HCT116 (cell line): ENCODE results near the gene CLN6. TPM values are rescaled to one million over a fixed set of nuclear protein-coding genes. Genes with fewer than 3 reads are reported as not detected.

Experiments used
- ATAC-seq: fragments of 200-7000 bp; cut with Tn5 transposase; 2 replicates; pipeline ENCODE4 v1.9.1; 2020; ENCODE audit warnings: mild to moderate bottlenecking, moderate library complexity
- BruUV-seq: library from RNA; stranded (reverse); fragments of 400-500 nt; replicated peaks from 2 replicates; lab custom pipeline; 2021; lab: Mats Ljungman, UMichigan
- CTCF ChIA-PET: fragments of 300-600 bp; sonication (Branson Sonifier 250); formaldehyde crosslinking; loops from one replicate; lab custom pipeline; 2021; ENCODE audit warnings: antibody characterized with exemption; lab: Charles Lee
- POLR2A ChIA-PET: fragments of 300-600, 350-600 bp; sonication (Branson Sonifier 250); formaldehyde crosslinking; loops from one replicate; lab custom pipeline; 2021; ENCODE audit warnings: antibody characterized with exemption; lab: Charles Lee
- RAD21 ChIA-PET, 2 experiments: fragments of 300-600 bp; sonication (Branson Sonifier 250); formaldehyde crosslinking; loops; one replicate each; lab custom pipeline; 2023; ENCODE audit warnings: low total read pairs in 2 of 2; ENCODE audit not compliant: uncharacterized antibody in 2 of 2, unreplicated experiment in 2 of 2, low non-redundant PET in 1 of 2; lab: Charles Lee
- DNase-seq: peaks from one replicate; pipeline ENCODE4 v3.0.0-alpha.2; 2010; ENCODE audit warnings: low read depth, low spot score
- H2AFZ ChIP-seq: fragments of 200-600 bp; shearing (Covaris generic), sonication (generic); 2 replicates; pipeline ENCODE4 v1.6.1; 2017; ENCODE audit warnings: low read depth, mixed run types, mixed read lengths, antibody characterized with exemption, low read length; ENCODE audit not compliant: poor library complexity, severe bottlenecking
- H3K27ac ChIP-seq: 2 replicates; pipeline ENCODE4 v1.5.1; 2012; ENCODE audit warnings: low read depth, low read length
- H3K27me3 ChIP-seq: fragments of 200-600 bp; sonication (generic); 2 replicates; pipeline ENCODE4 v1.6.1; 2016; ENCODE audit warnings: mixed run types, low read length, mixed read lengths; ENCODE audit not compliant: insufficient read depth
- H3K36me3 ChIP-seq, 2 experiments: fragments of 200-500 bp in 1 of 2; fragments of 200-600 bp in 1 of 2; sonication (Bioruptor generic) in 1 of 2; sonication (generic) in 1 of 2; 2 replicates each; pipeline versions ENCODE4 v1.5.1 to v1.6.1; 2014 to 2016; ENCODE audit warnings: low read length in 2 of 2, inconsistent platforms in 1 of 2, mixed read lengths in 1 of 2, mixed run types in 1 of 2; ENCODE audit not compliant: insufficient read depth in 2 of 2, control insufficient read depth in 1 of 2
- H3K4me1 ChIP-seq, 2 experiments: fragments of 200-600 bp in 1 of 2; sonication (generic) in 1 of 2; 2 replicates each; pipeline versions ENCODE4 v1.5.1 to v1.6.1; 2012 to 2017; ENCODE audit warnings: low read length in 2 of 2, inconsistent platforms in 1 of 2, mild to moderate bottlenecking in 1 of 2, mixed read lengths in 1 of 2, mixed run types in 1 of 2, moderate library complexity in 1 of 2; ENCODE audit not compliant: insufficient read depth in 2 of 2, control insufficient read depth in 1 of 2
- H3K4me2 ChIP-seq: fragments of 200-600 bp; sonication (generic); 2 replicates; pipeline ENCODE4 v1.6.1; 2017; ENCODE audit warnings: mixed run types, low read length, mixed read lengths
- H3K4me3 ChIP-seq, 2 experiments: fragments of 200-600 bp in 1 of 2; sonication (generic) in 1 of 2; replicated peaks in 1 of 2; 2 replicates each; pipeline ENCODE4 v1.5.1; 2011 to 2016; ENCODE audit warnings: low read length in 2 of 2, control low read depth in 1 of 2, low read depth in 1 of 2, mild to moderate bottlenecking in 1 of 2, mixed read lengths in 1 of 2, mixed run types in 1 of 2
- H3K79me2 ChIP-seq: fragments of 200-600 bp; sonication (generic); 2 replicates; pipeline ENCODE4 v1.6.1; 2017; ENCODE audit warnings: mild to moderate bottlenecking, mixed run types, low read length, moderate library complexity, mixed read lengths; ENCODE audit not compliant: insufficient read depth
- H3K9ac ChIP-seq: fragments of 200-600 bp; sonication (generic); 2 replicates; pipeline ENCODE4 v1.6.1; 2016; ENCODE audit warnings: low read length, mixed read lengths
- H3K9me2 ChIP-seq: fragments of 200-600 bp; sonication (generic), shearing (Covaris generic); 2 replicates; pipeline ENCODE4 v1.6.1; 2017; ENCODE audit warnings: mixed run types, mild to moderate bottlenecking, moderate library complexity; ENCODE audit not compliant: insufficient read depth
- H3K9me3 ChIP-seq, 2 experiments: fragments of 200-500 bp in 1 of 2; fragments of 200-600 bp in 1 of 2; sonication (Bioruptor generic) in 1 of 2; sonication (generic) in 1 of 2; 2 replicates each; pipeline ENCODE4 v1.6.1; 2014 to 2017; ENCODE audit warnings: low read length in 2 of 2, mixed read lengths in 2 of 2, inconsistent platforms in 1 of 2, low read depth in 1 of 2, mild to moderate bottlenecking in 1 of 2, mixed run types in 1 of 2, moderate library complexity in 1 of 2; ENCODE audit not compliant: control insufficient read depth in 1 of 2, insufficient read depth in 1 of 2
- H4K20me1 ChIP-seq: fragments of 200-600 bp; sonication (generic), shearing (Covaris generic); 2 replicates; pipeline ENCODE4 v1.6.1; 2017; ENCODE audit warnings: mixed run types, mild to moderate bottlenecking, moderate library complexity; ENCODE audit not compliant: insufficient read depth
- ATF3 ChIP-seq: IDR thresholded peaks from 2 replicates; pipeline ENCODE4 v1.6.1; 2012
- CBX3 ChIP-seq: IDR thresholded peaks from 2 replicates; pipeline ENCODE4 v1.6.1; 2012; ENCODE audit warnings: low read depth
- CEBPB ChIP-seq: IDR thresholded peaks from 2 replicates; pipeline ENCODE4 v1.6.1; 2012; ENCODE audit warnings: low read depth
- CTCF ChIP-seq, 3 experiments: fragments of 200-600 bp in 1 of 3; sonication (generic) in 1 of 3; IDR thresholded peaks in 2 of 3; conservative IDR thresholded peaks in 1 of 3; 2 replicates each; pipeline ENCODE4 v1.5.1; 2012 to 2017; ENCODE audit warnings: low read depth in 2 of 3, low read length in 2 of 3, antibody characterized with exemption in 1 of 3, borderline replicate concordance in 1 of 3, control low read depth in 1 of 3, mild to moderate bottlenecking in 1 of 3, mixed read lengths in 1 of 3, mixed run types in 1 of 3, moderate library complexity in 1 of 3; ENCODE audit not compliant: insufficient read depth in 1 of 3
- EGR1 ChIP-seq: IDR thresholded peaks from 2 replicates; pipeline ENCODE4 v1.6.1; 2012; ENCODE audit warnings: low read depth
- JUND ChIP-seq: IDR thresholded peaks from 2 replicates; pipeline ENCODE4 v1.6.1; 2012
- MAX ChIP-seq: IDR thresholded peaks from 2 replicates; pipeline ENCODE4 v1.6.1; 2012
- POLR2A ChIP-seq: IDR thresholded peaks from 2 replicates; pipeline ENCODE4 v1.7.0; 2011; ENCODE audit warnings: borderline replicate concordance; ENCODE audit not compliant: insufficient read depth, insufficient read length; ENCODE audit errors: extremely low read depth
- RAD21 ChIP-seq: IDR thresholded peaks from 2 replicates; pipeline ENCODE4 v1.6.1; 2012; ENCODE audit warnings: low read depth, mild to moderate bottlenecking
- SP1 ChIP-seq: IDR thresholded peaks from 2 replicates; pipeline ENCODE4 v1.6.1; 2012; ENCODE audit warnings: low read depth
- SRF ChIP-seq: IDR thresholded peaks from 2 replicates; pipeline ENCODE4 v1.6.1; 2012; ENCODE audit warnings: low read depth
- TCF7L2 ChIP-seq: IDR thresholded peaks from 2 replicates; pipeline ENCODE4 v1.7.0; 2011; ENCODE audit warnings: borderline replicate concordance, inconsistent platforms; ENCODE audit not compliant: insufficient read depth, insufficient read length; ENCODE audit errors: extremely low read depth
- ZBTB33 ChIP-seq: IDR thresholded peaks from 2 replicates; pipeline ENCODE4 v1.6.1; 2011; ENCODE audit warnings: mild to moderate bottlenecking, low read length, moderate library complexity; ENCODE audit not compliant: insufficient replicate concordance; ENCODE audit errors: extremely low read depth
- ZNF274 ChIP-seq: fragments of 200-500 bp; sonication (Bioruptor generic); IDR thresholded peaks from 2 replicates; pipeline ENCODE4 v1.6.1; 2014; ENCODE audit warnings: mild to moderate bottlenecking, low read depth, low read length, inconsistent platforms
- intact Hi-C: fragments of 100-400 bp; cut with micrococcal nuclease; formaldehyde crosslinking; loops from 2 replicates; pipeline ENCODE4 v1.10.0; 2022
- total RNA-seq: library from RNA; stranded (reverse); gene quantifications from one replicate; pipeline ENCODE4 v1.2.1, GENCODE V29; 2021; ENCODE audit not compliant: unreplicated experiment

Gene CLN6
- total RNA-seq, 1 experiment from 2014 or later: 44.1 TPM

- DNase-seq: no peak
- H3K36me3 ChIP-seq: peaks cover 14 to 16% of the 10 kb centered on the region in 2 experiments; a peak in 2 of 4 replicates
- intact Hi-C loops: no loop called here
- RAD21 ChIA-PET: no interaction called here
- H3K9me3 ChIP-seq: no peaks in the 10 kb centered on the region
- POLR2A ChIA-PET: no interaction called here
- H2AFZ ChIP-seq: no peak overlapping the region
- H3K4me1 ChIP-seq: no peaks in the 10 kb centered on the region
- TF ChIP-seq ATF3 (no peak), ZBTB33 (no peak), POLR2A (no peak), SP1 (no peak), JUND (no peak), TCF7L2 (no peak), CTCF (IDR thresholded peaks at IDR 0.05 in 2 of 3, conservative IDR thresholded peaks at IDR 0.05 in 1 of 3; ENCODE audit: borderline replicate concordance in 1 of 3, insufficient read depth in 1 of 3, low read depth in 2 of 3, low read length in 2 of 3) (no peak), MAX (no peak), SRF (no peak), CEBPB (no peak), RAD21 (no peak), EGR1 (no peak), ZNF274 (no peak), CBX3 (no peak)
- CTCF ChIA-PET: no interaction called here
- H3K79me2 ChIP-seq: no peaks in the 10 kb centered on the region
- no peak overlapping the region for H3K9ac ChIP-seq
- no peak overlapping the region for H3K27ac ChIP-seq
- no peaks in the 10 kb centered on the region for H4K20me1 ChIP-seq
- BruUV-seq: no TSS peak
- no peaks in the 10 kb centered on the region for H3K9me2 ChIP-seq
- ATAC-seq: no peak
- no peak overlapping the region for H3K4me2 ChIP-seq
- H3K27me3 ChIP-seq: no peaks in the 10 kb centered on the region
- H3K4me3 ChIP-seq: no peak overlapping the region
These were observed 39.5 kb downstream of the CLN6 start for GRCh38 chr15:68190048-68190447.
